GM18873 (cell line): ENCODE results near the gene NAV2.

Source experiments
- ATAC-seq: cut with Tn5 transposase; IDR thresholded peaks from one replicate; pipeline ENCODE4 v1.9.1; 2021; ENCODE audit warnings: mild to moderate bottlenecking, moderate library complexity, moderate number of reproducible peaks; ENCODE audit not compliant: unreplicated experiment, low FRiP score

The NAV2 gene

DNA sequence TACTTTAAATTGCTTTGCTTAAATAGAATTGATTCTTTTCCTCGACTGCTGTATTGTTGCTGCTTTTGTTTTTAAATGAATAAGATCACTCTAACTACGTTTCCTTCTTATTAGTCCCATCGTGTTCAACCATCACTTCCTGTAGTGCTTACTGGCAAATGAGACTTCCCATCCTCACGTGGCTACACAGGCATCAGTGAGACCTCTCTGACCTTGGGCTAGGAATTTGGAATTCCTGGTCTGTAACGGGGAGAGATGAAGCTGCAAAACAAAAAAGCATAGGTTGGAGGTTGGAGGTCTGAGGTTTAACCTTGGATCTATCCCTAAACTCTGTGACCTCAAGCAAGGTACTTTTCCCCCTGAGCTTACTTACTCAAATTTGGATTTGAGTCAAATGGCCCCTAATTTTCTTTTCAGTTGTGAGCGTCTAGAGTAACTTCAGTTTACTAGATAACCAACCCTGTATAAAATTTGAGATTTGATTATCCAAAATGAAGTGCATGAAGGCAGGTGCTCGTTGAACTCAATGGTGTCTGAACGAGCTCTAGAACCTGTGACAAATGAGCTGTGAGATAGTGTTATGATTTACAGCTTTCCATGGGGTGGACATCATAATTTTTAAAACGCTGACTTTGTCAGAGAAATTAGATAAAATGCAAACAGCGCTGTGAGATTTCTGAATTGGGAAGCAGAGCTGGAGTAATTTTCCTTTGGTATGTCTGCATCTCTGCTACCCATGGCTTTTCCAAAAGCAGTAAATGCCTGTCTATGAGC lies 296.4 kb downstream of the NAV2 start:
- no peak for ATAC-seq

DNA sequence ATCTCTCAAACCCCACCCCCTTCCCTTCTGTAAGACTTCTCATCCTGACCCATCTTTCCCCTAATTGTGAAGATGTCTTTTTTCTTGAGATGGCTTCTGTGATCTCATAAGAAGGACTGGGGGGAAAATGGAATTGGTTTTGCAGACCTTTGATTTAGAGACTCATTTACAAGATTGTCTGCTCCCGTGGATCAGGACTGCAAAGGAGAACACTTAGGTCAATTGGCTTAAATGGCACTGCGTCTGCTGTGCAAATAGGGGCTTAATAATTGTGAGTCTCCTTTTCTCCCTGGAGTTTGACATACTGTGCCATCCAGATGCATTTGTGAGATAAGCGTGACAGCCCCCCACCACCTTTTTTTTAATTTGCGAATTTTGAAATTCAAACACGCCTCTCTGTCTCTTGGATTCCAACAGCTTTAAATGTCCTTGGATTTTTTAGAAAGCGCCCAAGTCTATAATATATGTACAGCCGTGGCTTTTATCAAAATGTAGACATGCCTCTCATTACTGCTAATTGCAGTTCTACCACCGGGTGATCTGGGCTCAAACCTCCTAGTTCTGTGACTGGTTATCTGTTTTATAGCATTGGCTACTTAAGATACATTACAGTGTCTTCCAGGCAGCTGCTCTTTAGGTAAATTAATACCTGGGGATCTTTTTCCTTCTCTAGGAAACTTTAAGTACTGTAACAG lies 297.7 kb downstream of the NAV2 start:
- no peak for ATAC-seq

DNA sequence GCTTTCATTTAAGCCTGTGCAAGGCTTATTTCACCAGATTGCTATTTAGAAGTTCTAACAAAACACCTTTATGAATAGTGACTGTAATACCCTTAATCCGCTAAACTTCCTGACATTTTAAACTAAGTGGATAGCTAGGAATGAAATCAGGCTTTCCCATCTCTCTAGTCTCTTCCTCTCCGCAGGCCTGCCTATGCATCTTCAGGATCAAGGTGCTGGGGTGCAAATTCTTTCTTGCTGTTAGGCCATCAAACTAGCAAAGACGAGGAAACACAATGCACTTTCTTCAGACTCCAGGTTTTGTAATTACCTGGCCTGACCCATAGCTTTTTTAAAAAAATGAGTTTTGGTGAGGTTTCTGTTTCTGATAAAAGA lies 298.2 kb downstream of the NAV2 start:
- no peak for ATAC-seq

DNA sequence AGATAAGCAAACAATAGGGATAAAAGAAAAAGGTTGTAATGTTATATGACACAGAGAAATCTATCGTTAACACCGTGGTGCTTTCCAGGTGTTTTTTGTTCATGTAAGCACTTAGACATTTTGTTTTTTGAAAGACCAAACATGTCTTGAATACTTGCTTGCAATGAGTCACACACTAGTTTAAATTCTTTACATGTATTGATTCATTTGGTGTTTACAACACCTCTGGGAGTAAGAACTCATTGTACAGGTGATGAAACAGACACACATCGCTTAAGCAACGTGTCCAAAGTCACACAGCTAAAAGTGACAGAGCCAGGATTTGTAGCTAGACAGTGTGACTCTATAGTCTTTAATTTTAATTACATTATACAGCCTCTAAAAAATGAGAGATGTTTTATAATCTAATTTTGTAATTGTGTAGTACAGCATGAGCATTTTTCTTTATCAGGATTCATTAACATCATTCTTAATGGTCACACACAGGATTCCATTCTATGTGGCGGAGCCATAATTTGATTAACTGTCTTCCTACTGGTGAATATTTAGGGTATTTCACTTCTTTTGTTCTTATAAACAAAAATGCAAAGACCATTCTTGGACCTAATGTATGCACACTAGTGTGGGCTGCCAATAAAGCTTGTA lies 298.8 kb downstream of the NAV2 start:
- no peak for ATAC-seq

DNA sequence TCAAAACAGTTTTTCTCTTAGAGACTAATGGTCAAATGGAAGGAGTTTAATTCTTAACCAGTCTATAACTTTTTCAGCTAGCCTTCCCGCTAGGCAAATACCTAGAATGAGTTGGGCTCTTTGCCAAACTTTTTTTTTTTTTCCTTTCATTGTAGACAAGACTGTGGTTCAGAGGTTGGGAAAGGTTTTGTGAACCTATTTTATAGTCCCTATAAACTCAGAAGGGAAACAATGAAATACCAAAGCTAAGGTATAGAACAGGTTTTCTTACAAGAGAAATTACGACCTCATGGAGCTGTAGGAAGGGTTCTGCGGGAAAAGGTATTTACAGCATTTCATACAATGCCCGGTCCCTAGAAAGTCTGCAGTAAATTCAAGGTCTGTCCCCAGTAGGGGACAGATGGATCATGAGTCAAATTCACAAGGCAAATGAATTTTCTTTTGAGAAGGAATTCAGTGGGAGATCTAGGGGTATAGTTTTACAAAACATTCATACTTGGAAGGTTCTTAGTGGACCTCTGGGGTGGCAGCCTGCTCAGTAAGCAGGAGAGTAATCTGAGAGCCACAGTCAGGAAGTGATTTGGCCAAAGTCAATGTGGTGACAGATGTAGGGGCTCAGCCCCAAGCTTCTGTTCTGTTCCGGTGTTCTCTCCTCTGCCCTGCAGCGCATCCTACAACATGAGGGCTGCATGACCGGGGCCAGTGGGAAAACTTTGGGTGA lies 300.9 kb downstream of the NAV2 start:
- ATAC-seq = no peak

DNA sequence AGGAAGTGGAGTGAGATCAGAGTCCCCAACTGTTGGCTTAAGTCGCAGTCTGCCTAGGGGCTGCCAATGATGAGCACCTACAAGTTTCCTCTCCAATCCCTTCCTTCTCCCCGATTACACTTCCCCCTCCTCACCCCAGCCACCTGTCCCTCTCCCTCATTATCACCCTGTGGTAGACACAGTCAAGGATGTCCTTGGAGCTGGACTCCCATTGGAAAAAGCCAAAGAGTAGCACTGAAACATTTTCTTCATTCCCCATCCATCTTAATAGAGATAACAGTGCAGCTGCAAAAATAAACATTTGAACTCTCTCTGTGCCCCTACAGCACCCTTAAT lies 301.4 kb downstream of the NAV2 start:
- no peak for ATAC-seq

DNA sequence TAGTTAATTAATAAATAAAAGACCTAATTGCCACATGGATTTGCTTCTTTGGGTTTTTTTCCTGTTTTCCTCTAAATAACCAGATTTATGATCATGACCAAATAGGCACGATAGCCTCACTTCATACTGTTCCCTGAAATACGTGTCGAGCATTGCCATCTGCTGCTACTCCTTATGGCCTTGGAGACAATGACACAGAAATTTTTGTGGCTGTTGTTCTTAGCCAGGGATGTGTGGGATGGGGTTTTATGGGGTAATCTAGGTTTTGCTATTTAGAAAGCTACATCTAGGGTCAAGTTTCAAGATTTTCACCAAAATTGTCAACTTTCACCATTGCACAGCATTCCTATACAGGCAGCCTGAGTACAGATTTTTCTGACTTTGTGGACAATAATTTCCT lies 302.5 kb downstream of the NAV2 start:
- no peak for ATAC-seq

DNA sequence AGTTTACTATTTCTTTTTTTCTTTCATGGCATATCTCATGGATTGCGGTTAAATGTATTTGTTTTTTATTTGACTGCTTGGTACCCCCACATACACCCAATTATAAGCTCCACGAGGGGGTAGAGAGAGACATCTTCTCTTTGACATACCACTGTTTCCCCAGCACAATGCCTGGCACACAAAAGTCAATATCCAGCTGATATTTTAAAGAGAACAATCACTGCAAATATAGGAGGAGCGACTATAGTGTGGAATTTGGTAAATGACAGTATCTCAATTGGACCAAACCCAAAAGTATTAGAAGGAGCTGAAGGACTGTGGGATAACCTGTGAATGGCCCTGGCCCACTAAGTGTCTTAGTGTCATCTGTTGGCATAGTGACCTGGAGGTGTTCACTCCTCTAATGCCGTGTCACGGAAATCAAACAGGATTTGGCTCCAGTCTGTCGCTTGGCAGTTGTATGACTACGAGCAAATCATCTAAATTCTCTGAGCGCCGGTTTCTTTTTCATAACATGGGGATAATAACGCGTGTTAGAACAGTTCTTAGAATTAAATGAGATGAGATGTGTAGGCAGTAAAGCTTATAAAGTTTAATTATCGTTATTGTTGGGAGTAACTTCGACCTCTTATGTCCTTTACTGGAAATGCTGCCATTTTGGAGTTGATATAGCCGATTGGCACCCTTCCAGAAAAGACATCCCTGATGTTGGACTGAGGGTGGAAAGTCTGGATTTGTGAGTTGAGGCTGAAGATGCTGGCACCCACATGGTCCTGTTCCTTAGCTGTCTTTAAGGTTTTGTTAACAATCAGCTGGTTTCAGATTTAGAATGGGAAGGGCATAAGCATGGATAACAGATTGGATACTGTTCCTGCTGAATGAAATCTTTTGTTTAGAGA lies 303.1 kb downstream of the NAV2 start:
- ATAC-seq = no peak

DNA sequence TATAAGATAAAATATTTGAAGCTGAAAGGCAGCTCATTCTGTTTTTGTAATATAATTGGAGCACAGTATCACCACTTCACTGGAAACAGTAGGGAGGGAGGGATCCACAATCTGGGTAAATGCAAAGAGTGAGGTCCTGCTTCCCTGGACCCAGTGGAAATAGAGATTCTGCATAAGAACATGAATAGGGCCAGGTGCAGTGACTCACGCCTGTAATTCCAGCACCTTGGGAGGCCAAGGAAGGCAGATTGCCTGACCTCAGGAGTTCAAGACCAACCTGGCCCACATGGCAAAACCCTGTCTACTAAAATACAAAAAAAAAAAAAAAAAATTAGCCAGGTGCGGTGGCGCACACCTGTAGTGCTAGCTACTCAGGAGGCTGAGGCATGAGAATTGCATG lies 303.9 kb downstream of the NAV2 start:
- no peak for ATAC-seq

DNA sequence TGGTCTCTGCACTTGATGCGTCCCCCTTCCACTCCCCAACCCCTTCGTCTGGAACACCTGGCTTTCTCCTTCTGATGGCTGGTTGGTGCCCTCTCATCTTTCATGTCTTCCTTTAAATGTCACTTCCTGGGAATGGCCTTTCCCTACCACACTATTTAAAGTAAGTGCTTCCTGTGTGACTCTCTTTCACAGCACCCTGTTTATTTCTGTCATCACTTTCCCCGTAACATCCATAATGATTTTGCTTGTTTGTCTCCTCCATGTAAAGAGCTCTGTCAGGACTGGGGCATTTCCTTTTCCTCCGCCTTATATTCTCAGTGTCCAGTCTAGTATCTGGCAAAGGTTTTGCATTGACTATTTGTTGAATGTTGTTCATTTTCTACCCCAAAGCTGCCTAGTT lies 304.7 kb downstream of the NAV2 start:
- ATAC-seq = no peak

DNA sequence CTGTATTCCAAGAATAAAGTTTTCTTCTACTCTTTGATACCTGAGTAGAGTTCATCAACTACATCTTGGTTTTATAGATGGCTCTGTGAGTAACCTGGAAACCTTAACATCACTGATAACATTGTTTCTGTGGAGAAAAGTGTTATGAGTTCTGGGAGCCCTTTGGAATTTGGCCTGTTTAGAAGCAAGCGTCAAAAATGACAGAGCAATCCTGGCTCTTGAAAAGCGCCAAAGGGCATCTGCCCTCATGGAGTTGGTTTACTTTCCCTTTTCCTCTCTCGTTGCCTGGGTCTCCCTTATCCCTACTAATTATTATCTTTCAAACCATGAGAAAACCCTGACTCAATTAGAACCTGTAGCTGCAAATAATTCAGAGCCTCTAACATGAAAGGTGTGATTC lies 307.6 kb downstream of the NAV2 start:
- no peak for ATAC-seq

DNA sequence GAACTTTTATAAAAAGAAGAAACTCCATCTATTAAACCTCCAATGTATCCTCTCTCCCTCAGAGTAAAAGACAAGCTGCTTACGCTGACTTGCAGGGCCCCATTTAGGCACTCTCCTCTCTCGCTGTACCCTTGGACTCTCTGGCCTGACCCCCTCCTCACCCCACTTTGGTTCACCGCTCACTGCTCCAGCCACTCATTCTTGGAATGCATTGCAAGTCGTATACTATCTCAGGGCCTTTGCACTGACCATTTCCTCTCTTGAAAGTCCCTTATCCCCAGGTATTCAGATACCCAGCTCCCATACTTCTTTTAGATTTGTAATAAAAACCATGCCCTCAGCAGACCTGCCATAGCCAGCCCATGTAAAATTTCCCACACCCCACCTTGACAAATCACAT lies 308.1 kb downstream of the NAV2 start:
- ATAC-seq = no peak

DNA sequence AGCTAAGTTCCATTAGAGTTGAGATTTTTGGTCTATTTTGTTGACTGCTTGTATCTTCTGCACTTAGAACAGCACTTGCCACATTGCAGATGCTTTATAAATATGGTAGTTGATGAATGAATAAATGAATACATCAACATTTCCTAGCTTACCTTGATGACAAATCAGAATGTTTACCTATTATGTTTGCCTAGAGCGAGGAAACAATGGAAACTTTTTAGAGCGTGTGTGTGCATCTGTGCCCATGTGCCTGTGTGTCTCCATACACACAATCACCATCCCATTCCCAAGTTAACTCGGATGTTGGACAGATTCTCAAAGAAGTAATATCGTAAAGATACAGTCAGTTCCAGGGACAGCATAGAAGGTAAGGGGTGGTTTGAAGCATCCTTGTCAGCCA lies 308.6 kb downstream of the NAV2 start:
- no peak for ATAC-seq

DNA sequence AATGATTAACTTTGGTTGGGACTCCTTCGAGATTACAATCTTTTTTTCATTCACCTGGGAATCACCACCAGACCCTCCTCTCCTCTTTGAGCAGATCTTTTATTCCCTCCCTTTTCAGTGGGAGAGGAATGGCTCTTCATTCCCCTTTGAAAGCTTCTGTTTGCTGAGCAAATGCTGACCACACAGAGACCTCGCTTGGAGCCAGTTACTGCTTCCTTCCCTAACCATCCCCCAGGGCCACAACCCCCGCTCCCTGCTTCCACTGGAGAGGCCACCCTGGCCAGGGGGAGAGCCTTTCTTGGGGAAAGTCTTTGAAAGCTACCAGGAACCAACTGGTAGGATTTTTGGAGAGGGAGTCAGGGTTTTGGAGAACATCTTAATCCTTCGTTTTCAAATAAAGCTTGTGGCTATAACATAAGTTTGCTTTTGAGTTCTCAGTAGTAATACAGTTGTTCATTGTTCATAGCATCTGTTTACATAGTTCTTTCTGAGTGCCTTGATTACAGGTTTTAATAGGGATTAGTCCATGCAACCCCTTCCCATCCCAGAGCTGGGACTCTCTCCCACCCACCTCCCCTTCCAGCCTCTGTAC lies 309.2 kb downstream of the NAV2 start:
- ATAC-seq = no peak

DNA sequence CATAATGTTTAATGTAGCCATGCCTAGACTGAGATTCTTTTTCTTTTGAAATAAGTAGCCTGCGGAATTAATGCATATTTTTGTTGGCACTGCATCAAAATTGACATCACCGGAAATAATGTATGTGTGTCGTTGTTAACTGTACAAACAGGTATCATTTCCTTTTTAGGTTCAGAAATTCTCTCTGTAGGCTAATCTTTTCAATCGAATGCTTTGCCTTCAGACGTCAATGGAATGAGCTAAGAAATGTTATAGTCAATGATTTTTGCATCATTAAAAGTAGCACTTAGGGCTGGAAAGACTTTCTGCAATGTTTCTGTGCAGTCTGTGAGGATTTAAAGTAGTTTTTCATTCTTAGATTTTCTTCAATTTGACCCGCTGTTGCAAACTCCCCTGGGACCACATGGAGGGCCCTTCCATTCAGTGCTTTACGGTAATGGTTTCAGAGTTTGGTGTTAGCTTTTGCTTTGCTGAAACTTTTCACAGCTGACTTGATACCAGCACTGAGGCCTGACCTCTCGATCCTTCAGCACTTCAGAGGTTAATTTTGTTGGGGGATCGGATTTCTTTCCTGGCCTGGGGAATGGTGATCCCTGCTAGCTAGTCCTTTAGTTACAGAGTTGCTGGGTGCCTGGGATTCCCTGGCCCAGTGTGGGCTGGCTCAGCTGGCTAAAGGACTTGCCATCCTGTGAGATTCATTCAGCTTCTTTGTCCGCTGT lies 309.9 kb downstream of the NAV2 start:
- ATAC-seq = no peak

DNA sequence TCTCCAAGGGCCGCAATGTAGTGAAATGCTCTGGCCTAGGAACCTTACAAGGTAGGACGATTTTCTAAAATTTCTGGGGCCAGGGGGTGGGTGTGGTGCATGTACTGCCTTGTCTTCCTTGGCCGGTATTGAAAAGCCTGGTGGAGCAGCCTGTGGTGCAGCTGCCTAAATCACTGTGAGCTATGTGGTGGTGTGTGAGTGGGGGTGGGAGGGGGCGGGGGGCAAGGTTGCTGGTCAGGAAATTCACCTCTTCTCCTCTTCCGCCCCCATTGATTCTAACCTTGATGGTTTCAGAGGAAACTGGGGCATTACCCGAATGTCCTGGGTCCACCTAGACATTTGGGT lies 310.4 kb downstream of the NAV2 start:
- ATAC-seq = no peak

DNA sequence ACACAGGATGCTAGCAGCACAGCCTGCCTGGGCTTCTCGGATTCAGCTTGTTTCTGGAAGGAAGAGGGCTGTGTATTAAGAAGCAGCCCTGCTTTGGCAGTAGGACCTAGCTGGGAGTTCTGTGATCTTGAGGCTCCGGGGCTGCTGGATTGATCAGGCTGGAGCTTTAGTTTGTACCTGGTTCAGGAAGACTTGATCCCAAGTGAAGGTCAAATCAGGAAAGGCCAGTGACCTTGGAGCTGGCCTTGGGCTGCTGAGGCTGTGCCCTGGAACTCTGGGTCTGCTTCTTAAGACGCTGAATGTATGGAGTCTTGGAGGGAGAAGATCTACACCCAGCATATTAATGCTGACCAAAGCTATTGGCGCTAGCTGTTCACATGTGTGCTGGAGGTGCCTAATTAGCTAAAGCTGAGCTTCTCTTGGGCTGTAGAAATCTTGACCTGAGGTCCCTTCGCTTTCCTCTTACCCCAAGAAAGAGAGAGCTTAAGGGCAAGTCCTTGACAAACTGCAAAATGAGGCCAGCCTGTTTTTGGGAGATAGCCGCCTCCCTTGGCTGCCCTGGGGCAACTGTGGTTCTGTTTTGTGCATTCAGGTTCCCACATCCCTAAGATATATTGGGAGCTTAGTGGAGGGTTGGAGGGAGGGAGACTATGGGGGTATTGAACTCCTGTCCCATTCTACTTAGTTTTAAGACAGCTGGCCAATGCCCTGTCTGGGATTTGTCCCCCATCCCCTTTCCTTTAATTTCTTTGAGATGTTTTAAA lies 311.7 kb downstream of the NAV2 start:
- no peak for ATAC-seq

DNA sequence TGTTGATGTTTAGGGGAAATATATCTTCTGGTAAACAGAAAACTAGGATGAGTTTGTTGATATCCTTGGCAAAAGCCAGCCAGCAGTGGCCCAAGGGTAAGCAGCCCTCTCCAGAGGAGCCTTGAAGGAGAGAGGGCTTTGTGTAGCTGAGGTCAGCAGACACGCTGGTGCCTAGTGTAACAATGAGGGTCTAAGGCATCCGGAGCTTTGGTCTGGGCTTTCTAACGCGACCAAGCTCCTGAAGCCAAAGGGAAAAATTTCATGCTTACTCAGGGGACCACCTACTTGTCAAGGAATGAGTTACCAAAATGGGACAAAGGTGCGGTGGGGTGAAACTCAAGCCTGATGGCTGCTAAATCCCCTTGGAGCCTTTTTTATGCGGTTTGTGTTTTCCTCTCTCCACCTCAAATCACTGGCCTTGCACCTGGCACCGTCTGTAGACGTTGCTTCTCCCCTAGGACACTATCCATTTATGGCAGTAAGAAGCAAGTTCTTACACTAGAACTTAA lies 312.7 kb downstream of the NAV2 start:
- no peak for ATAC-seq
